Posterior vena cava (tissue), 2 donors: ENCODE results near the gene MTCL1. TPM values are rescaled to one million over a fixed set of nuclear protein-coding genes. Genes with fewer than 3 reads are reported as not detected.
"Not testable (repeated sequence)": the region's sequence is repeated elsewhere in the genome, so short reads cannot be mapped to it uniquely, and the experiment has no call there.

Experiments used
- DNase-seq: peaks from one replicate; pipeline ENCODE4 v3.0.0-alpha.2; 2020; ENCODE audit warnings: low spot score
- intact Hi-C, 2 donors: fragments of 100-400 bp; cut with DNase I; formaldehyde crosslinking; loops; one replicate each; pipeline versions ENCODE4 v1.14.1 to v1.14.2; 2022 to 2023
- total RNA-seq, 2 donors: library from RNA; stranded (reverse); fragmentation: NEBNext Ultra II Directional; extraction: Animal tissue kit (Norgen Biotek cat#: 25700); gene quantifications; one replicate each; pipeline ENCODE4 v1.2.1, GENCODE V29; 2021
- donor health status: DM: yes; HTN: yes; CAD: no.
- donor health status: DM: yes; HTN: yes; CAD: no.

The MTCL1 gene
- total RNA-seq, 2 donors from 2014 or later = 7.4 to 17.2 TPM

DNA sequence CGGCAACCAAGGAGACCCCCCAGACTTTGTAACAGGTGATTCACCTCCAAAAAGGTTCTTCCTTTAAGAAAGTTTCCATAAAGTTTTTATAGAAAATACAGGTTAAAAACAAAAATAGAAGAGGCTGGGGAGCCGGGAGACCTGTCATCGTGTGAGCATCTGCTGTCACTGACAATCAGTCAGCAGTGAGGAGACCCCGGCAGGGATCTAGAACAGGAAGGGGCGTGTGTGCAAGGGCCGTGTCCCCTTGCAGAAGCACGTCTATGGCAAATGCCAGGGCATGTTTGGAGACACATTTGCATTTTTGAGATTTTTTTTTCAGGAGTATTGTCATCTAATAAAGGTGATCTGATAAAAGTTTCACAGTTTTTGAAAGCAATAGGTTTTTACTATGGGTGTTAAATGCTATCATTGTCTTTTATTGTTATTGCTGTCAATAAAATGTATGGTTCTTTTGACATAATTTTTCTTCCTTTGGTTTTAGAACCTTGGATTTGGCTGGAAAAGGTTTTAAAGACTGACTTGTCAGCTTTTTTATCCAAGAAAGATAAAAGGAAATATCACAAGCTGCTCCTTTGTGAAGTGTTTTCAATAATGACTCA is 52.1 kb downstream of the MTCL1 start:
- intact Hi-C loops = no loop called here
- no peak for DNase-seq

DNA sequence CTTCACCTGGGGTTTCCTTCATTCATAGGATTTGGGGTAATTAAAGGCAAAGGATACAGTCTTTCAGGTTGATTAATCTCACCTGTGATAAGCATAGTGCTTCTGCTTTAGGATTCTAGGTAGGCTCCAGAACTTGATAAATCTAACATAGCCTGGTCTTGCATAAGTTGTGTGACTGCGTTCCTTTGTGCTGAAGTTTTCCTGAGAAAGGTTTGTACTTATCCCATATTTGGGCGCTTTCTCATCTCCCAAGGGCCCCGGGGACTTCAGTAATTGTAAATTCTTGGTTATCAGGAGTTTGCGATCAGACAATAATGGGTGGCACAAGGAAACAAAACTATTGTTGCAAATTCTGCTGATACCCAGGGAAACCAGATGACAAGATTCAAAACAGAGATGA is 53.1 kb downstream of the MTCL1 start:
- intact Hi-C loops = no loop called here
- no peak for DNase-seq

- DNase-seq = no peak
- intact Hi-C loops = no loop called here
Observed at GRCh38 chr18:8760984-8761383, 55.6 kb downstream of the MTCL1 start.

- DNase-seq, intact Hi-C loops: not testable (repeated sequence)
Observed at GRCh38 chr18:8761535-8761934, 56.2 kb downstream of the MTCL1 start.

GRCh38 chr18:8762968-8763367 is 57.6 kb downstream of the MTCL1 start:
- DNase-seq = no peak
- intact Hi-C loops = no loop called here

DNA sequence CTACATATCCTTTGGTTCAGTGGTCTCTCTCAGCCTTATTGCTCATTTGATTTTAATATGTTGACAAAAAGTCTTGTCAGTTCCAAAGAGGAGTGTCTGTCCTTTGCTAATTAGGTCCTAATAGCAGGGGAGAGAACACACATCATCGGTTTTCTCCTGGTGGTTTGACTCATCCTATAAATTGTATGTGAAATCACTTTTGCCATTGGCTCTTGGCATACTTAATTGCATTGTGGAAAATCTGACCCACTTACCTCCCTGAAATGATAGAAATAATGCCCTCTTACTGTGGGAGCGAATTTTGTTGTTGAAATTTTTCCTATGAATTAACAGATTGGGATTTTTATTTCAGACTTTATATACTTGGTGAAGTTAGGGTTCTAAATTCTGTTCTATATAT is 58.3 kb downstream of the MTCL1 start:
- DNase-seq = no peak
- intact Hi-C loops = no loop called here

GRCh38 chr18:8765783-8766463 is 60.6 kb downstream of the MTCL1 start:
- DNase-seq = no peak
- intact Hi-C loops = no loop called here

DNA sequence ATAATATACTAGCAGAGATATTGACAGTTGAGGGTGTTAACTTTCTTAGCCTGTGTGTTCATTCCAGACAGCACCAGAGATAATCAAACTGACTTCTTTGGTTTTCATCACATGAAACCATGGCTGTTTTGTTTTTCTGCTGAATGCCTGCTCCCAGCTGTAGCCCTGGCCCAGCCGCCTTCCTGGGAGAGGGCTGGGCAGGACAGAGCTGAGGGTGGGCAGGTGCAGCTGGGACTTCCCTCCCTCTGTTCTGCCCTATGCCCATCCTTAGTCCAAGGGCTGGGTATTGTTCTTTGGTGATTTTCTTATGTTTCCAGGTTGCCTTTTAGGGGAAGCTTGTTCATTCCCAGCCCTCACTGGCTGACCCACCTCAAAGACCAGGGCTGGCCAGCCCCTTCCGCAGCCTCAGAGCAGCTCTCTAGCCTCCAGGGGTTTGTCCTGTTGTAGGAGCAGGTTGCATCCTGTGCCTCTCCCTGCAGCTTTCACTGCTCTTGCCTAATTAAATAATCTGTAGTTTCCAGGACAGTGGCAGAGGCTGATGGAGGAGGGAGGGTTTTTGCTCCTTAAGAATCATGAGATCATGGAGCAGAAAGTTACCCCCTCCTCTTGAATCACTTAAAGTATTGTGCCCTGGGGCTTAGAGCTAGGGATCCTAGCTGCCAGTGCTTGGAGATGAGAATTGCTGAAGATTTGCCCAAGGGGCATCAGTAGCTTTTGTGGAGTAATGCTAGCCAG is 61.4 kb downstream of the MTCL1 start:
- intact Hi-C loops = no loop called here

GRCh38 chr18:8767340-8767739 is 62.0 kb downstream of the MTCL1 start:
- intact Hi-C loops = no loop called here
- no peak for DNase-seq

More for the DNA sequence above, 61.4 kb downstream of the MTCL1 start:
- no peak for DNase-seq

DNA sequence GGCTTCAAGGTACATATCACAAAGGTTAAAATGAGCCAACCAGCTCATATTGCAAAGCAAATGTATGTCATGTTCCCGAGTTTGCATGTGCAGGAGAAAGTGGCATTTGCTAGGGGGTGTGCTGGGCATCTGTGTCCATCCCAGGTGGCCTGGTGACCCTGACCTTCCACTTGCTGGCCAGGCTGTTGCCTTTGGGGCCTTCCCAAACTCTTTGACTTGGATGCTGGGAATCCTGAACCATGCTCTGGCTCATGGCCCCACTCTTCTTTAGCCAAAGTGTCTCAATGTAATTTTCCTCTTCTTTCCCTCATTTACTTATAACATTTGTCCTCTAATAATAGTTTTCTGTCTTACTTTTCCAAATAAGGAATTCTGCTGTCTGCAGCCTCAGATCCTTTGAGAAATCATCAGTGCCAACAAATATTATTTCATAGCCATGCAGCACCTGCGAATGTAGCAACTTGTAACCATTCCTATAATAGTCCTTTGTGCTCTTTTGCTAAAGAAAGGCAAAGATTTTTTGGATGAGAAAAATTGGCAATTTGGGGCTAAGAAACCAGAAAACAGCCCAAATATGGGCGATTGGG is 64.2 kb downstream of the MTCL1 start:
- DNase-seq = no peak
- intact Hi-C loops = no loop called here

DNA sequence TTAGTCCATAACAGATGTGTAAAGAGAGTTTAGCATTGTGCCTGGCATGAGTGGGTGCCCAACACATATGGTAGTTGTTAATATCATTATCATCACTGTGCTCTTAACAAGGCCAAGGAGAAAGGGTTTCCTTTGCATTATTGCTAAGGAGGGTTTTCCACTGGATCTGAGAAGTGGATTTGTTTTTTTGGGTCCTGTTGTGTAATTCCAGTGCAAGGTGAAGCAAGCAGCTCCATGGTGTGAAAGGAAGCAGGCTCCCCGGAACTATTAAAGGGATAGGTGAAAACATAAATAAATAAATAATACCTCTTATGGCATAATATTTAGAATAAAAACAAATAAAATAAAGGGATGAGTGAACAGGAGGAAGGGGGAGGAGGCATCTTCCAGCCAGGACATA is 65.3 kb downstream of the MTCL1 start:
- DNase-seq = no peak
- intact Hi-C loops = no loop called here

GRCh38 chr18:8771930-8772329 is 66.6 kb downstream of the MTCL1 start:
- DNase-seq = no peak
- intact Hi-C loops = no loop called here

GRCh38 chr18:8773980-8774379 is 68.6 kb downstream of the MTCL1 start:
- intact Hi-C loops = no loop called here
- DNase-seq = no peak

- intact Hi-C loops = no loop called here
- DNase-seq = no peak
Observed at GRCh38 chr18:8776013-8776943, 70.9 kb downstream of the MTCL1 start.

DNA sequence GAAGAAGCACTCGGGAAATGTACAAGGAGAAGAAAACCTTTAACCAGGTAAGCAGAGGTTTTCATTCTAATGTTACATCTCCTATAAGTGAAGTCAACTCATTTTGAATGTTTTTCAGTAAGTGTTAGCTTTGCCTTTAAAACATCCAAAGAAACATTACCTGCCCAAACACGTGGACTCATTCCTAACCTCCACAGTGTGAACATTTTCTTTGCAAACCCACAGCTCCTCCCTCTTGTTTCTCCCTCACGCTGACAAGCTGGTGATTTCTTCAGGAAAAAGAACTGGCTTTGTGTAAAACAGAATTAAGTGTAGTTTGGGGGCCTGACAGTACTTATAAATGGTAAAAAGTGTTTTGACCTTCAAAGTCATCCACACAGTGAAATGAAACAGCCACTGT is 72.5 kb downstream of the MTCL1 start:
- intact Hi-C loops = no loop called here
- no peak for DNase-seq

DNA sequence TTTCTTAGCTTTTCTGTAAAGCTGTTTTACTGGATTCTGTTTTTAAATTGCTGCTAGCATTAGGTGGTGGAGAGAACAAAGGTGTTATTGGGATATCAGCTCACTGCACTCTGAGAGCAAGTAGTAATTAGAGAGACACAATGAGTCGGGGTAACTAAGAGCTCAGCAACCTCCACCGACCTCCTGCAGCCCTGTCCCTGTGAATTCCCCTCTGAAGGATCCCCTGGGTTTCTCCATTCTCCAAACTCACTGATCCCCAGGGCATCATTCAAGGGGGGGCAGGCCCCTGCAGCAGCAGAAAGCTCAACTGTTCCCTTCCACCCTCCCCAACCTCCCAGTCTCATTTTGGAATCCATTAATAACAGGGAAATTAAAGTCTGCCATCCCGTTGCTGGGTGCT is 73.0 kb downstream of the MTCL1 start:
- DNase-seq = no peak
- intact Hi-C loops = no loop called here

DNA sequence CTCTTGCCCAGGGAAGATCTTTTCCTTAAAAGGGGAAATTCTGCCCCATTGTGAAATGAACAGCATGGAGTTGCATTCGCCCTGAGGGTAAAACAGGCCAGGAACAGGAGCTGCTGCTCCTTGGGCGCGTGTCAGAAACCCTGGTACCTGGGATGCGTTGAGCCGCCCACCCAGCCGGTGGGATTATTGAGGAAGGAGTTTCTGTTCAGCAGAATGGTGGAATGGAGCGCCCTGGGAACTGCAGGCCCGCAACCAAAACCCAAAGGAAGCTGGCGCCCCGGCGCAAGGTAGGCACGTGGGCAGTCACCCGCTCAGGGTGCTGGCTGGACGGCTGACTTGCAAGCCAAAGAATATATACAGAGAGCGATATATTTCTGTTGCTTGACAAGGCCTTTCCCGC is 73.5 kb downstream of the MTCL1 start:
- DNase-seq = no peak
- intact Hi-C loops = no loop called here

GRCh38 chr18:8779251-8779650 is 73.9 kb downstream of the MTCL1 start:
- intact Hi-C loops = no loop called here
- DNase-seq = no peak

DNA sequence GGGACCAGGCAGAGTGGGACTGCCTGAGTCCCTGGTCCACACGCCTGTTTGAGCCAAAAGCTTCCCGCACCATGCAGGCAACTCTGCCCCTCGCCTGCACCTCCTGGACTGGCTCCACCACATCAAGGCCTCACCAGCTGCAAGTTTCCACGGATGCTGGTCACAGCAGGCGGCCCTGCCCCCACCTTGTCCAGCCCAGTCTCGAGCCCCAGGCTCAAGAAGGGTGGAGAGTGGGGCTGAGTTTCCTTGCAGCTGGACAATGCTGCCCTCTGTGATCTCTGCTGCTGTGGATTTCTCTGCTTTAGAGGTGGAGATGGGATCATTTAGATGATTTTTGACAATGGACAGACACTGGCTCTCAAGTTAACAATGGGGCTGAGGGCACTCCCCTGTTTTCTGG is 74.9 kb downstream of the MTCL1 start:
- intact Hi-C loops = no loop called here
- no peak for DNase-seq
